NCI-H2081 (cell line): ENCODE results near the gene AMY2B.
"Not testable (repeated sequence)": the region's sequence is repeated elsewhere in the genome, so short reads cannot be mapped to it uniquely, and the experiment has no call there.

Source experiments
- DNase-seq, 2 experiments: peaks; one replicate each; lab custom pipeline; 2025; lab: John Stamatoyannopoulos, UW

Gene AMY2B

DNA sequence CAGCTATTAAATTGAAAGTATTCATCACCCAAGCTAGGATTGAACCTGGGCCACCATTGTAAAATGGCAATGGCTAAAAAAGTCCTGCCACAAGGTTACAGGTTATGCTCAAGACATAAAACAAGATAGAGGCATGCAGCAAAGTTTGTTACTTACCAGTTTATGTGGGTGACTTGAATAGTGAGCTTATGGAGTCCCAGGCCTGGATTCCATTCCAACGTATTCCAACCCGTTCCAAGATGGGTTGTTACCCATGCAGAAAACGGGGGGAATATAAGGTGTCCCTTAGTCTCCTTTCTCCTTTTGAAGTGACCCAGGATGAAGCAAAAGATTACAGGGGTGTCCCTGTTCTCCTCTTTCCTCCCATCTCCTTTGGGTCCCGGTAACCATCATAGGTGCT, 56.0 kb downstream of the AMY2B start:
- not testable (repeated sequence) for DNase-seq
